ENCODE measurements around the gene PISD.

The PISD gene

GRCh38 chr22:31652088-31652487 lies 9.9 kb downstream of the PISD start:
- POLR2A ChIA-PET: no interaction called here
- CTCF ChIA-PET: no interaction called here
- no peak for DNase-seq (ENCODE audit: extremely low spot score)
- no peak for TF ChIP-seq FOXA1 (IDR thresholded peaks at IDR 0.05)
- TF ChIP-seq SP1 (IDR thresholded peaks at IDR 0.05): no peak

DNA sequence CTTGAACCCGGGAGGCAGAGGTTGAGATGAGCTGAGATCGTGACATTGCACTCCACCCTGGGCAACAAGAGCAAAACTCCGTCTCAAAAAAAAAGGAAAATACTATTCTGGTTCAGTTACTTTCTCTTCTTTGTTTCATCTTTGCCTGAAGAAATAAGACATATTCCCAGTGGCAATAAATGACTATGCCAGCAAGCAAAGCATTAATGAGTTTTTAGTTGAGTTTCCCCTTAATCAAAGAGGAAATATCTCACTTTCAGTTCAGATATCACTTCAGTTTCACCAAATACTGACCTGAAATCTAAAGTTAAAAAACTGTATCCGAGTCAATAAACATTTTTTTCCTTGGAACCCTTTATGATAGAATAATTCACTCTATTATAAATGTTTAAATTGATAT lies 10.4 kb downstream of the PISD start:
- DNase-seq (ENCODE audit: extremely low spot score): no peak
- CTCF ChIA-PET: no interaction called here
- POLR2A ChIA-PET: interaction anchor here (2.3 kb wide), 1 partner anchor 10 kb away, joined by 6 read pairs; the partner anchor contains the start of gene PISD

GRCh38 chr22:31650391-31650790 lies 11.6 kb downstream of the PISD start:
- POLR2A ChIA-PET: interaction anchor here (2.3 kb wide), 1 partner anchor 12 kb away, joined by 6 read pairs; the partner anchor contains the start of gene PISD

More for the DNA sequence above, 10.4 kb downstream of the PISD start:
- TF ChIP-seq TARDBP (IDR thresholded peaks at IDR 0.05): no peak
- TF ChIP-seq SP1 (IDR thresholded peaks at IDR 0.05): no peak
- TF ChIP-seq ELF4 (IDR thresholded peaks at IDR 0.05): no peak
- no peak for TF ChIP-seq SUZ12 (IDR thresholded peaks at IDR 0.05)
- no peak for TF ChIP-seq FOXM1 (IDR thresholded peaks at IDR 0.05; ENCODE audit: borderline replicate concordance)
- no peak for TF ChIP-seq BHLHE40 (IDR thresholded peaks at IDR 0.05; ENCODE audit: borderline replicate concordance)
- TF ChIP-seq NFRKB (IDR thresholded peaks at IDR 0.05): no peak
- no peak for TF ChIP-seq ARNT (IDR thresholded peaks at IDR 0.05)
- TF ChIP-seq CTBP1 (IDR thresholded peaks at IDR 0.05; ENCODE audit: borderline replicate concordance): no peak
- TF ChIP-seq HDGF (IDR thresholded peaks at IDR 0.05; ENCODE audit: borderline replicate concordance): no peak
- no peak for TF ChIP-seq FOXK2 (IDR thresholded peaks at IDR 0.05)
- no peak for TF ChIP-seq FOXA1 (IDR thresholded peaks at IDR 0.05)
- no peak for TF ChIP-seq L3MBTL2 (conservative IDR thresholded peaks at IDR 0.05)
- no peak for TF ChIP-seq LEF1 (IDR thresholded peaks at IDR 0.05; ENCODE audit: borderline replicate concordance)
- TF ChIP-seq, protein P1, sequence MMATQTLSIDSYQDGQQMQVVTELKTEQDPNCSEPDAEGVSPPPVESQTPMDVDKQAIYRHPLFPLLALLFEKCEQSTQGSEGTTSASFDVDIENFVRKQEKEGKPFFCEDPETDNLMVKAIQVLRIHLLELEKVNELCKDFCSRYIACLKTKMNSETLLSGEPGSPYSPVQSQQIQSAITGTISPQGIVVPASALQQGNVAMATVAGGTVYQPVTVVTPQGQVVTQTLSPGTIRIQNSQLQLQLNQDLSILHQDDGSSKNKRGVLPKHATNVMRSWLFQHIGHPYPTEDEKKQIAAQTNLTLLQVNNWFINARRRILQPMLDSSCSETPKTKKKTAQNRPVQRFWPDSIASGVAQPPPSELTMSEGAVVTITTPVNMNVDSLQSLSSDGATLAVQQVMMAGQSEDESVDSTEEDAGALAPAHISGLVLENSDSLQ (IDR thresholded peaks at IDR 0.05): no peak
- TF ChIP-seq ZNF384 (IDR thresholded peaks at IDR 0.05): no peak

GRCh38 chr22:31647523-31648320 lies 14.3 kb downstream of the PISD start:
- ChIA-PET CTCF (interaction anchor here (1.4 kb wide), 1 partner anchor 14 kb away, joined by 4 read pairs; no protein-coding TSS in a partner anchor), POLR2A (interaction anchor here (3.3 kb wide), 1 partner anchor 14 kb away, joined by 16 read pairs; the partner anchor contains the start of gene PISD)
- TF ChIP-seq BHLHE40 (IDR thresholded peaks at IDR 0.05; ENCODE audit: borderline replicate concordance) (no peak), FOXK2 (IDR thresholded peaks at IDR 0.05) (no peak), FOXA1 (IDR thresholded peaks at IDR 0.05) (no peak), ELF4 (IDR thresholded peaks at IDR 0.05) (no peak)
- DNase-seq (ENCODE audit: extremely low spot score): no peak

More at GRCh38 chr22:31650391-31650790, 11.6 kb downstream of the PISD start:
- DNase-seq (ENCODE audit: extremely low spot score): no peak
- CTCF ChIA-PET: no interaction called here
- TF ChIP-seq FOXM1 (IDR thresholded peaks at IDR 0.05; ENCODE audit: borderline replicate concordance) (no peak), LEF1 (IDR thresholded peaks at IDR 0.05; ENCODE audit: borderline replicate concordance) (no peak), NFRKB (IDR thresholded peaks at IDR 0.05) (no peak), ELF4 (IDR thresholded peaks at IDR 0.05) (no peak), FOXA1 (IDR thresholded peaks at IDR 0.05) (no peak), TARDBP (IDR thresholded peaks at IDR 0.05) (no peak), FOXK2 (IDR thresholded peaks at IDR 0.05) (no peak), CTBP1 (IDR thresholded peaks at IDR 0.05; ENCODE audit: borderline replicate concordance) (no peak), ARNT (IDR thresholded peaks at IDR 0.05) (no peak), SP1 (IDR thresholded peaks at IDR 0.05) (no peak), HDGF (IDR thresholded peaks at IDR 0.05; ENCODE audit: borderline replicate concordance) (no peak), BHLHE40 (IDR thresholded peaks at IDR 0.05; ENCODE audit: borderline replicate concordance) (no peak), SUZ12 (IDR thresholded peaks at IDR 0.05) (no peak)
- TF ChIP-seq, protein P1 (IDR thresholded peaks at IDR 0.05): no peak

DNA sequence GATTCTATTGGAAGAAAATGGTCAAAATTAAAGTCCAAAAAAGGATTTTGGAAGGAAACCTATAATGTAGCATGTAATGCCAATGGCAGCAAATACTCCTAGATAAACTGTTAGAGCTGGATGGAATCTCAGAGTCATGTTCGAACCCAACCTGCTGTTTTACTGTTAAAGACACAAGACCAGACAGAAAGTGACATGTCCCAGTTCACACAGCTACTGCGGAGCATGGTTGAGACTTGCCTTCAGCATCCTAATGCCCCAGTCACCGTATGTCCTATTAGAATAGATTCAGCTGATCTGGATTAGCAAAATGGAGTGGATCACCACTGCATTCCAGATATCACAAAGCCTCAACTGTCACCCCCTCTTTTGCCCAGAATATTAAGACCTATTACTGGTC lies 14.9 kb downstream of the PISD start:
- DNase-seq (ENCODE audit: extremely low spot score): no peak
- TF ChIP-seq FOXM1 (IDR thresholded peaks at IDR 0.05; ENCODE audit: borderline replicate concordance) (no peak), HDGF (IDR thresholded peaks at IDR 0.05; ENCODE audit: borderline replicate concordance) (no peak), CTBP1 (IDR thresholded peaks at IDR 0.05; ENCODE audit: borderline replicate concordance) (no peak), SP1 (IDR thresholded peaks at IDR 0.05) (no peak), LEF1 (IDR thresholded peaks at IDR 0.05; ENCODE audit: borderline replicate concordance) (no peak), ZNF384 (IDR thresholded peaks at IDR 0.05) (no peak), L3MBTL2 (conservative IDR thresholded peaks at IDR 0.05) (no peak), FOXK2 (IDR thresholded peaks at IDR 0.05) (no peak), TARDBP (IDR thresholded peaks at IDR 0.05) (no peak), FOXA1 (IDR thresholded peaks at IDR 0.05) (no peak), NFRKB (IDR thresholded peaks at IDR 0.05) (no peak), ELF4 (IDR thresholded peaks at IDR 0.05) (no peak), SUZ12 (IDR thresholded peaks at IDR 0.05) (no peak), ARNT (IDR thresholded peaks at IDR 0.05) (no peak), BHLHE40 (IDR thresholded peaks at IDR 0.05; ENCODE audit: borderline replicate concordance) (no peak)
- TF ChIP-seq, protein P1 (IDR thresholded peaks at IDR 0.05): no peak
- POLR2A ChIA-PET: interaction anchor here (3.3 kb wide), 1 partner anchor 15 kb away, joined by 16 read pairs; the partner anchor contains the start of gene PISD
- CTCF ChIA-PET: interaction anchor here (1.4 kb wide), 1 partner anchor 13 kb away, joined by 4 read pairs; no protein-coding TSS in a partner anchor
